GM18870 (cell line): ENCODE results near the gene PUS1.

Experiments used
- ATAC-seq: cut with Tn5 transposase; IDR thresholded peaks from one replicate; pipeline ENCODE4 v1.9.1; 2021; ENCODE audit warnings: moderate library complexity; ENCODE audit not compliant: unreplicated experiment

PUS1 gene

DNA sequence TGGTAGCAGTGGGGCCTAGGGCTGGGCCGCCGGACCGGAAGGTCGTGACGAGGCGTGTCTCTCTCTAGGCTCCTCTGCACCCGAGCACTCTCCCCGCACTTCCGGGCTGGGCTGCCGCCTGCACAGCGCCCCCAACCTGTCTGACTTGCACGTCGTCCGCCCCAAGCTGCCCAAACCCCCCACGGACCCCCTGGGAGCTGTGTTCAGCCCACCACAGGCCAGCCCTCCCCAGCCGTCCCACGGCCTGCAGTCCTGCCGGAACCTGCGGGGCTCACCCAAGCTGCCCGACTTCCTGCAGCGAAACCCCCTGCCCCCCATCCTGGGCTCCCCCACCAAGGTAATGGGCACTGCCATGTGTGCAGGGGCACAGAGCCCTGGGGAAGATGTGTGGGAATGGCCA lies 13.3 kb upstream of the PUS1 start:
- ATAC-seq: no peak

DNA sequence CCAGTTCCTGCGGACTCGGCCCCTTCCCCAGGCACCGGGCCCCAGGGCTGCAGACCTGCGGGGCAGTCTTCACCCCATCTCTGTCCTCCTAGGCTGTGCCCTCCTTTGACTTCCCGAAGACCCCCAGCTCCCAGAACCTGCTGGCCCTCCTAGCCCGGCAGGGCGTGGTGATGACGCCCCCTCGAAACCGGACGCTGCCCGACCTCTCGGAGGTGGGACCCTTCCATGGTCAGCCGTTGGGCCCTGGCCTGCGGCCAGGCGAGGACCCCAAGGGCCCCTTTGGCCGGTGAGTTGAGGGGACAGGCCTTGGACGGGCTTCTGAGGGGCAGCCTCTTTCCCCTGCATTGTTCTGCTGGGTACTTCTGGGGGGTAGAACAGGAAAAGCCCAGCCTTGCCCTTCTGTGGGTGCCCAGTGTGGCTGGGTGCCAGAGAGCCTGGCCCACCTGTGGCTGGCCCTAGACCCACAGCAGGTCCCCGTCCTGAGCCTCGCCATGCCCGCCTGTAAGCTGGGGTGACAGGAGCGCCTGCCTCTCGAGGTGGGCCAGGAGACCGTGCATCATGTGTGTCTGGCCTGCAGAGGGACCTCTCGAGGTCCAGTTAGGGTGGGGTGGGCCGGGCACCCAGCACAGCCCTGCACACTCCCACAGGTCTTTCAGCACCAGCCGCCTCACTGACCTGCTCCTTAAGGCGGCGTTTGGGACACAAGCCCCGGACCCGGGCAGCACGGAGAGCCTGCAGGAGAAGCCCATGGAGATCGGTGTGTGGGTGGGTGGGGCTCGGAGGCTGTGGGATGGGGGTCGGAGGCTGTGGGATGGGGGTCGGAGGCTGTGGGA lies 12.6 kb upstream of the PUS1 start:
- no peak for ATAC-seq

DNA sequence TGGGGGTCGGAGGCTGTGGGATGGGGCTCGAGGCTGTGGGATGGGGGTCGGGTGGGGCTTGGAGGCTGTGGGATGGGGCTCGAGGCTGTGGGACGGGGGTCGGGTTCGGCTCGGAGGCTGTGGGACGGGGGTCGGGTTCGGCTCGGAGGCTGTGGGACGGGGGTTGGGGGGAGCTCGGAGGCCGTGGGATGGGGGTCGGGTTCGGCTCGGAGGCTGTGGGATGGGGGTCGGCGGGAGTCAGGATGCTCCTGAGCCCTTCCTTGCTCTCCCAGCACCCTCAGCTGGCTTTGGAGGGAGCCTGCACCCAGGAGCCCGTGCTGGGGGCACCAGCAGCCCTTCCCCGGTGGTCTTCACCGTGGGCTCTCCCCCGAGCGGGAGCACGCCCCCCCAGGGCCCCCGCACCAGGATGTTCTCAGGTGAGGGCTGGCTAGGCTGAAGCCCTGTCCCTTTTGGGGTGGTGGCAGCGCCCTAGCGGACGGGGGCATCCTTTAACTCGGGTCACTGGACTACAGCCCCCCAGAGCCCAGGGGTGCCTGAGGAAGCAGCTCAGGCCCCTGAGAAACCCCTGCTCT lies 11.9 kb upstream of the PUS1 start:
- no peak for ATAC-seq

DNA sequence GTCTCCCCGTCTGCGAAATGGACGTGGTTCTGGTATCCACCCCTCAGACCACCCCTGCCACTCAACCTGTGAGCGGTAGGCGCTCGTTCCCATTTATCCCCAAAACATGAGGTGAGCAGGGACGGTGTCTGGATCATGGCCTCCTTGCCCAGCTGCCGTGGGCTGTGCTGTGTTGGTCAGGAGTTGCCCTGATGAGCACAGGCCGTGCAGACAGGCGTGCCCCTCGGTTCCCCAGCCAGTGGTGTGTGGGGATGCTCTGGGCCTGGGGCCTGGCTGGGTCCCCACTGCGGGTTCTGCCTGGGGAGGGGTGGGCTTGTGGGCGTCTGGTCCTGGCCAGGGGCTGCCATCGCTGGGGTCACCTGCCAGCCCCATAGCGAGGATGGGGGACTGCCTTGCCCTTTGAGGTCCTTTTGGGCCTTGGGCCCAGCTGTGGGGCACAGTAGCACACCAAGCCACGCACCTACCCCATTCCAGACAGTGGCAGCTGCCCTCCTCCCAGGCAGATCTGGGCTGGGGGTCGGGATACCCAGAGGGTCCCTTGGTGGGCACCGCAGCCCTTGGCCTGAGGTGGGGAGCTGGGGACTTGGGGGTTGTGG lies 11.3 kb upstream of the PUS1 start:
- ATAC-seq: no peak

DNA sequence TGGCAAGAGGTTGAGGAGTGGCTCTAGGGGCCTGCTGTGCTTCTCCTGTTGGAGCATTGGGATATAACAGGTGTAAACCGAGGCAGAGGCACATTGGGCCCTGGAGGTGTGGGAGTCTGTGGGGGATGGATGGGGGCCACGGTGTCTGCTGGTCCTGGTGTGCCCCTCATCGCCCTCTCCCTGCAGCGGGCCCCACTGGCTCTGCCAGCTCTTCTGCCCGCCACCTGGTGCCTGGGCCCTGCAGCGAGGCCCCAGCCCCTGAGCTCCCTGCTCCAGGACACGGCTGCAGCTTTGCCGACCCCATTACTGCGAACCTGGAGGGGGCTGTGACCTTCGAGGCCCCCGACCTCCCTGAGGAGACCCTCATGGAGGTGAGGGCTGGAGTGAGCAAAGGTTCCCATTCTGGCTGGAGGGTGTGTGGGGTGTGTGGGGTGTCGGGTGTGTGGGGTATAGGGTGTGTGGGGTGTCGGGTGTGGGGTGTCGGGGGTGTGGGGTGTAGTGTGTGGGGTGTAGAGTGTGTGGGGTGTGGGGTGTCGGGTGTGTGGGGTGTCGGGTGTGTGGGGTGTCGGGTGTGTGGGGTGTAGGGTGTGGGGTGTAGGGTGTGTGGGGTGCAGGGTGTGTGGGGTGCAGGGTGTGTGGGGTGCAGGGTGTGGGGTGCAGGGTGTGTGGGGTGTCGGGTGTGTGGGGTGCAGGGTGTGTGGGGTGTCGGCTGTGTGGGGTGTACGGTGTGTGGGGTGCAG lies 10.6 kb upstream of the PUS1 start:
- no peak for ATAC-seq

DNA sequence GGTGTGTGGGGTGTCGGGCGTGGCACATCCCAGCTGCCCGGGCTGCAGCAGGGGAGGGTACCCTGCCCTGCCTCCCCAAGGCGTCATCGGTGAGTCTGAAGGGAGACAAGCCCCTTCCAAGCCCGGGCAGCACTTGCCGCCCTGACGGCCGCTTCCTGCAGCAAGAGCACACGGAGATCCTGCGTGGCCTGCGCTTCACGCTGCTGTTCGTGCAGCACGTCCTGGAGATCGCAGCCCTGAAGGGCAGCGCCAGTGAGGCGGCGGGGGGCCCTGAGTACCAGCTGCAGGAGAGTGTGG lies 10.1 kb upstream of the PUS1 start:
- ATAC-seq: no peak

DNA sequence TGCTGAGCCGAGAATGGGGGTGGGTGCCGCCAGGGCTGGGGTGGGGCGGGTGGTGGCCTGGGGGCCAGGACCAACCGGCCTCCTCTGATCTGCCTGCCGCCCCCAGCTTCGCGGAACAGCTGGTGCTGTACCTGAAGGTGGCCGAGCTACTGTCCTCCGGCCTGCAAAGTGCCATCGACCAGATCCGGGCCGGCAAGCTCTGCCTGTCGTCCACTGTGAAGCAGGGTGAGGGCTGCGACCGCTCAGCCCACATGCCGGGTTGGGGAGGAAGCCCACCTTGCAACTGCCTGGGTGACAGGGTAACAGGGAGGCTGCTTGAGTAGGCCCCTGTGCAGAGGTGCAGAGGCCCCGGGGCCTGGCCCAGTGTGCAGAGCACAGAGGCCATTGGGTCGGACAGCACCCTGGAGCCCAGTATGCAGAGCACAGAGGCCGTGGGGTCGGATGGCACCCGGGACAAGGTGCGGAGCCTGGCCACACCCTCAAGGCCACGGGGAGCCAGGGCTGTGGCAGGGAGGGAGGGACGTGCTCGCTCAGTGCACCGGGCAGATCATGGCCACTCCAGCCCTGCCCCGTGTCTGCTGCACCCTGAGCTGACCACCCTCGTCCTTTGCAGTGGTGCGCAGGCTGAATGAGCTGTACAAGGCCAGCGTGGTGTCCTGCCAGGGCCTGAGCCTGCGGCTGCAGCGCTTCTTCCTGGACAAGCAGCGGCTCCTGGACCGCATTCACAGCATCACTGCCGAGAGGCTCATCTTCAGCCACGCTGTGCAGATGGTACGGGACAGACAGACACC lies 9.5 kb upstream of the PUS1 start:
- ATAC-seq: no peak

DNA sequence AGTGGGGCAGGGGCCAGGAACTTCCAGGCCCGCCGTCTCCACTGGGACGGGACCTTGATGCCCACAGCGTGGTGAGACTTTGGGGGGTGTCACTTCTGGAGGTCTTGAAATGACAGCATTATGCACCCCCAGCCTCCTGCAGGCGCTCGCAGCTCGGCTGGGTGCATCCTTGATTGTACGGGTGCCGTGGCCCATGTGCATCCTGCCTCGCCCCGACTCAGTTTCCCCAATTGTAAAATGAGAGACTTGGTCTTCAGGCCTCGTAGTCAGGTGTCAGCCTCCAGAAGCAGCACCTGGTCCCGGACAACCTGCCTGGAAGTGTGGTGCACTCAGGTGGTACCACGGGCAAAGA lies 8.9 kb upstream of the PUS1 start:
- no peak for ATAC-seq

DNA sequence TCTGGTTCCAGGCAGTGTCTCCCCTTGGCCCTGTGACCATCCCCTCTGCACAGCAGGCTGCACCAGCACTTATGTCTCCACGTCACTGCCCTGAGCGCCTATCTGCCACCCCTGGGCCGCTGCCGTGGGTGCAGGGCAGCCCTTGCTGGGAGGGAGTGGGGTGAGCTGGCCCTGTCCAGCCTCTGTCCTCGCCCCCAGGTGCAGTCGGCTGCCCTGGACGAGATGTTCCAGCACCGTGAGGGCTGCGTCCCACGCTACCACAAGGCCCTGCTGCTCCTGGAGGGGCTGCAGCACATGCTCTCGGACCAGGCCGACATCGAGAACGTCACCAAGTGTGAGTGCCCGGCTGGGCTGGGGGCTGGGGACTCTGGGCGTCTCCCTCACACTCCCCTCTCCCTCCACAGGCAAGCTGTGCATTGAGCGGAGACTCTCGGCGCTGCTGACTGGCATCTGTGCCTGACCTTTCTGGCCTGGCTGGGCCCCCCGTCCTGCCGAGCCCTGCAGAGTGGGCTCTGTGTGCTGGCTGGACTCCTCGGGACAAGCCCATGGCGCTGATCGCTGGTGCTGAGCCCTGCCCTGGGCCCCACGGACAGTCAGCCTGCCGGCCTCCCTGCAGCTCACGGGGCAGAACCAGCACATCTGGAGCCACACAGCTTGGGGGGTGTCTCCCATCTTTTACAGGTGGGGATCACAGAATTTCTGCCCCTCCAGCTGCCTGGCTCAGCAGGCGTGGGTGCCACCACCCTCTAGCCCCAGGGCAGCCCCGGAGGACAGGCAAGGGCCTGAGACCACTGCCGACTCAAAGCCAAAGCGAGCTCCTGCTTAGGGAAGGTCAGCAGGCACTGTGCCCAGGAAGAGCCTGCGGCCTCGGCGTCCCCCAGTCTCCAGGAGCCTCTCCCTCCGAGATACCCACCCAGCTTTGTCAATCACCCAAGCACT lies 7.9 kb upstream of the PUS1 start:
- no peak for ATAC-seq

DNA sequence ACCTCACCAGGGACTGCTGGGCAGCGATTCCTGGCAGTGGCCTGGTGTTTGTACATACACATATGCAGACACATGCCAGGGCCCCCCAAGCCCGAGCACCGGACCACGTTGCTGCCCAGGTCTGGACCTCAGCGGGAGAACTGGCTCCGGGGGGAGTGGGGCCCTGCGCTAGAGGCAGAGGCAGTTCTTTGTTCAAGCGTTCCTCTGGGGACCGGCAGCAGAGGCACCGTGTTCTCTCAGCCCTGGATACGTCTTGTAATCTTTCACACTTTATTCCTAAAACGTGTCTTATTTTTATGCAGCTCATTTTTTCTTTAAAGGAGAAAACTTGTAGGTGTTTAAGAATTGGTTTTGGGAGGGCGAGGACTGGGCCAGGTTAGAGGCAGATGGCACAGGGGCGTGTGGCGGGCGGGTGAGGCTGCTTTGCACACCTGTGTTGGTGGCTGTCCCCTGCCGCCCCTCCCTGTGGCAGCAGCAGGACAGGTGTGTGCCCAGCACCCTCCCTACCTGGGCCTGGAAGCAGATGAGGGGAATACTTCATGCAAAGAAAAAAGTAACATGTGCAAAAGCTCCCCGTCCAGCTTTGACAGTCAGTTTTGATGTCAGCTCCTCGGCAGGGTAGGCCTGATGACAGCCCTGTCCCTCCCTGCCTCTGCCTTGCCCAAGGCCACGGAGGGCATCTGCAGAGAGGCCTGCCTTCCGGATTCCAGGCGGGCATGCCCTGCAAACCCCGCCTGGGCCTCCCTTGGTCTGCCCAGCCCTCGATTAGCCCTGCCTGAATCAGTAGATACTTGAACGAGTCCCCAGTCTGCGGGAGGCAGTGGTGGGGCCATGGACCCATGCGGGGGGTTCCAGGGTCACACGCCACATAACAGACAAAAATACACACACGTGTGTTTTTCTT lies 7.0 kb upstream of the PUS1 start:
- ATAC-seq: no peak

DNA sequence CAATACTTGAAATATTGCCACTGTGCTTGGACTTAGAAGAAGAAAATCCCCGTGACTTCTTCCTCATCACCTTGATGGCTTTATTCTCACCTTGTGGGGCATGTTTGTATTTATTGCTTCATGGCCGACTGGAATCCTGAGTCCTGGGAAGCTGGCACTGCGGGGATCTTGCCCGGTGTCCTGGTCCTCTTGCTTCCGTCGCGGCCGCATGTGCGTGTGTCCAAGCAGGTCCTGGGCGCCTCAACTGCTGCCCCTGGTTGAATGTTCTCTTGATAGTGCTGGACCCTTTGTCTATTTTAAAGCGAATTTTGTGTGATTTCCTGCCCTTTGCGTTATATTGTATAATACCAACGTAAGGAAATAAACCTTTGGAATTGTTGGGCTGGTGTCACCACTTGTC lies 6.3 kb upstream of the PUS1 start:
- ATAC-seq: no peak

DNA sequence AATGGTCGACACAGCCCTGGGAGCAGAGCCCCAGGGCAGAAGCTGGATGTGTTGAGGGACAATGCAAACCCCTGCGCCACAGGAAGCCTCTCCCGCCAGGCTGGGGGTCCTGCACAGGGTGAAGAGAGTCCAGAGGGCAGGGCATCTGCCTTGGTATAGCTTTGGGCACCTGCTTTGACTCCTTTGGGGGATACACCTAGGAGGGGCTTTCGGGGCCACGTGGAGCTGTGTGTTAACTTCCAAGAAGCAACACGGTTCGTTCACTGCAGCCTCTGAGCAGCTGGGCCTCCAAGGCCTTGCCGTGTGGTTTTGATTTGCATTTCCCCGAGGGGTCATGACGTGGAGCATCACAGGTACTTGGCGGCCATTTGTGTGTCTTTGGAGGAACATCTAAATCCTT lies 5.8 kb upstream of the PUS1 start:
- peak; percentile 67 for ATAC-seq

DNA sequence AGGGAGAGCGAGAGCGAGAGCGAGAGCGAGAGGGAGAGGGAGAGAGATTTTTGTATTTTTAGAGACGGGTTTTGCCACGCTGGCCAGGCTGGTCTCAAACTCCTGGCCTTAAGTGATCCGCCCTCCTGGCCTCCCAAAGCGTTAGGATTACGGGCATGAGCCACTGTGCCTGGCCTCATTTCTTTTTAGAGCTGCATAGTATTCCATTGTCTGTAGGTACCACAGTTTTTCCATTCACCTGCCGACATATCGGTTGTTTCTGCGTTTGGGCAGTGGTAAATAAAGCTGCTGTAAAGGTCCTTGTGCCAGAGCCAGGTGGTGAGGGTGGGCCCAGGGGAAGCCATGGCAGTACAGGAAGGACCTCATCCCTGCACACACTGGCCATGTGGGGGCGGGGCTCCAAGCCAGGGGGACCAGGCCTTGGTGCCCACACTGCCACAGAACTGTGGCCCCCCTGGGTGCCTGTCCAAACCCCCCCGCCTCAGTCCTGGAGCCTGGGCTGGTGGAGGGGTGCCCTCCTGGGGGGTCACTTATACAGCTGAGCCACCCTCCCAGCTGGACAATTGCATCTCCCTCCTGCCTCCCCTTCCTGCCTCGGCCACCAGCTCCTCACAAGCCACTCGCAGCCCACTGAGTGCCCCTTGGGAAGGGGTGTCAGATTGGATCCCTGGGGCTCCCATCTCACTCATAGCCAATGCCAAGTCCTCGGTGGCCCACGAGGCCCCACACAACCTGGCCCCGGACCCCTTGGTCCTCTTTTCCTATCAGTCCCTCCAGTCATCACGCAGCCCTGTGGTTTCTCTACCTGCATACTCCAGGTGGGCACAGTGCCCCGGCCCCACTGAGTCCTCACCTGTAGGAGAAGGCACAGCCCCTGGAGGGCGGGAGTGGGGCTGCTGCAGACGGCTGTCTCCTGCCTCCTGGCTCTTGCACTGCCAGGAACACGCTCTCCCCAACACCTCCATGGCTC lies 1.7 kb upstream of the PUS1 start:
- ATAC-seq: no peak

DNA sequence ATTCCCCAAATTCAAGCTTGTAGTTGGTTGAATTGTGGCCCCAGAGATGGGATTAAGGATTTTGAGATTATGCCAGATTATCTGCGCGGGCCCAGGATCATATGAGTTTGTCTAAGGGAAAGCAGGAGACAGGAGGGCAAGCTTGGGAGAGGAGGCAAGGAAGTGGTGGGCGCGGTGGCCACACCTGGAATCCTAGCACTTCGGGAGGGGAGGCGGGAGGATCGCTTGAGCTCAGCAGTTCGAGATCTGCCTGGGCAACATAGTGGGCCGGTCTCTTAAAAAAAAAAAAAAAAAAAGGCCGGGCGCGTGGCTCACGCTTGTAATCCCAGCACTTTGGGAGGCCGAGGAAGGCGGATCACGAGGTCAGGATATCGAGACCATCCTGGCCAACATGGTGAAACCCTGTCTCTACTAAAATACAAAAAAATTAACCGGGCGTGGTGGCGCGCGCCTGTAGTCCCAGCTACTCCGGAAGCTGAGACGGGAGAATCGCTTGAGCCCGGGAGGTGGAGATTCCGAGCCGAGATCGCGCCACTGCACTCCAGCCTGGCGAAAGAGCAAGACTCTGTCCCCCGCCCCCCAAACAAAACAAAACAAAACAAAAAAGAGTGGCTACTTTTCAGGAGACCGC lies 881 bp upstream of the PUS1 start:
- ATAC-seq: peak; percentile 2

DNA sequence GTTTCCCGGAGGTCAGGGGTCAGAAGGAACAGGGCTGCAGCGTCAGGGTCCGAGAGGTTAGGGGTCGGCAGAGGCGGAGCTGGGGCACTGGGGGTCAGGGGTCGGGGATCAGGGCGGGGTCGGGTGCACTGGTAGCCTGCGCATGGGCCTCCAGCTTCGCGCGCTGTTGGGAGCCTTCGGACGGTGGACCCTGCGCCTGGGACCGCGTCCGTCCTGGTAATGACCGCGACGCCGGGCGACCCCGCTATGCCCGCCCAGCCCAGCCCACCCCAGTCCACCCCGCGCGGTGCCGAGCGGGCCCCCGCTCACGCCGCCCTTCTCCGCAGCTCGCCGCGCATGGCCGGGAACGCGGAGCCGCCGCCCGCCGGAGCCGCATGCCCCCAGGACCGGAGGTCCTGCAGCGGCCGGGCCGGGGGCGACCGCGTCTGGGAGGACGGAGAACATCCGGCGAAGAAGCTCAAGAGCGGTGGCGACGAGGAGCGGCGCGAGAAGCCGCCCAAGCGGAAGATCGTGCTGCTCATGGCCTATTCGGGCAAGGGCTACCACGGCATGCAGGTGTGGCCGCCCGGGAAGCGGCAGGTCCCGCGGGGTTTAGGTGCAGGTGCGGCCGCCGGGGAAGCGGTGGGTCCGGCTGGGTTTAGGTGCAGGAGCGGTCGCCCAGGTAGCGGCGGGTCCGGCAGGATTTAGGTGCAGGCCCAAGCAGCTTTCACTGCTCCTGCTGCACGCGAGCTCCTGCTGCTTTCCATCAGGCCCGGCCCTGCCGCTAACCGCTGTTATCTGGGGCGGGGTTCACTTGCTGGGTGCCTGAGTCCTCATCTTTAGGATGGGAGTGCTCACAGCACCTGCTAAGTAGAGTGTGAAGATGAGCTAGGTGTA lies 743 bp downstream of the PUS1 start:
- ATAC-seq: no peak

DNA sequence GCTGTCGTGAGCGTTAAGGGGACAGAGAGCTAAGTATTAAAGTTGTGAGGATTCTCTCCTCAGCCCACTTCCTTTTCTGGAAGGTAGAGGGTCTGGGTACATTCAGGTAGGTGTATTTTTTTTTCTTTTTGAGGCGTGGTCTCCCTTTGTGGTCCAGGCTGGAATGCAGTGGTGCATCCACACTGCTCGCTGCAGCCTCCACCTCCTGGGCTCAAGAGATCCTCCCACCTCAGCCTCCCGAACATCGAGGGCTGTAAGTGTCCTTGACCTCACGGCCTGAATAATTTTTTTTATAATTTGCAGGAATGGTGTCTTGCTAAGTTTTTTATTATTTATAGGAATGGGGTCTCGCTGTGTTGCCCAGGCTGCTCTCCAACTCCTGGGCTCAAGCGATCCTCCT lies 1.4 kb downstream of the PUS1 start:
- ATAC-seq: no peak

DNA sequence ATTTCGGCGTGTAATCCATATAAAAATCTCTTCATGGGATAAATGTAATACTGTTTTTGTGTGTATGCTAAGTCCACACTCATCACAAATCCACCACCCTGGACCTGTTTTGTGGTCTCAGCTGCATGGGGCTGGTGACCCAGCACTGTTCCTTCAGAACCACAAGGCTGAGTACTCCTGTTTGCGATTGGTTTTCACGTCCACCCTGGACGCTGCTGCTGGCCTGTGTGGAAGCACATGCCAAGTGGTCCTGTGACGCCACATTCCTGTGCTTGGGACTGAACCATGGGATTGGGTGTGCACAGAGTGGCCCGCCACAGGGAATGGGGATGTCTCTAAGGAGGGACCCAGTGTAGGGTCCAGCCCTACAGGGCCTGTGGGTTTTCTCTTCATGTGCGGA lies 4.3 kb downstream of the PUS1 start:
- ATAC-seq: no peak
